Stimulated activated effector memory CD8-positive, alpha-beta T cell treated with anti-CD3 and anti-CD28 coated beads, Interleukin-12 subunit alpha, Interleukin-12 subunit beta, amount 100 ng/mL, for 72 hours (primary cell): ENCODE measurements around the gene DNAH2.
A peak's percentile ranks its signal among the peaks of the same experiment; 100 is the strongest.

Experiments
- ATAC-seq: fragments of 150-1000 bp; cut with Tn5 transposase; 2 replicates; pipeline ENCODE4 v1.10.0; 2021
- DNase-seq, 2 donors: peaks; one replicate each; pipeline ENCODE4 v3.0.0; 2021 to 2022; ENCODE audit warnings: low spot score in 2 of 2
- H3K27ac Mint-ChIP-seq: one replicate; pipeline ENCODE4 v1.8.0; 2022; ENCODE audit warnings: mild to moderate bottlenecking, mixed read lengths
- H3K36me3 Mint-ChIP-seq: one replicate; pipeline ENCODE4 v1.8.0; 2022; ENCODE audit warnings: mild to moderate bottlenecking, mixed read lengths
- H3K4me1 Mint-ChIP-seq: one replicate; pipeline ENCODE4 v1.8.0; 2022; ENCODE audit warnings: mixed read lengths
- H3K4me3 Mint-ChIP-seq: one replicate; pipeline ENCODE4 v1.8.0; 2022; ENCODE audit warnings: mild to moderate bottlenecking, mixed read lengths
- H3K9me3 Mint-ChIP-seq: one replicate; pipeline ENCODE4 v1.8.0; 2022; ENCODE audit warnings: mixed read lengths

DNAH2 gene

GRCh38 chr17:7832431-7832830, 114.9 kb downstream of the DNAH2 start:
- Mint-ChIP-seq H3K4me1 (peaks cover 40% of the 10 kb centered on the region), H3K4me3 (no peak overlapping the region), H3K36me3 (peaks cover 29% of the 10 kb centered on the region), H3K9me3 (no peaks in the 10 kb centered on the region), H3K27ac (no peak overlapping the region)
- DNase-seq (no peak), ATAC-seq (no peak)

- peaks cover 45% of the 10 kb centered on the region for H3K4me1 Mint-ChIP-seq
Observed at GRCh38 chr17:7833011-7833794, 115.7 kb downstream of the DNAH2 start.

GRCh38 chr17:7833795-7834541, 116.4 kb downstream of the DNAH2 start, which contains the start of gene KDM6B:
Gene KDM6B, plus strand, starts transcription at chr17:7834217. Its CDS starts 11,338 bp downstream, at chr17:7845555.
- peak within 1 kb of the TSS; percentile 99 for H3K4me3 Mint-ChIP-seq
- H3K27ac Mint-ChIP-seq = peak within 1 kb of the TSS; percentile 97
- H3K9me3 Mint-ChIP-seq = no peaks in the 10 kb centered on the region
- DNase-seq = peak; percentile 82 to 95
- H3K4me1 Mint-ChIP-seq = peaks cover 53% of the 10 kb centered on the region
- ATAC-seq = peak; percentile 80
- peaks cover 36% of the 10 kb centered on the region for H3K36me3 Mint-ChIP-seq

More at GRCh38 chr17:7833011-7833794, 115.7 kb downstream of the DNAH2 start:
- Mint-ChIP-seq H3K4me3 (peak overlapping the region; percentile 99), H3K9me3 (no peaks in the 10 kb centered on the region), H3K27ac (peak overlapping the region; percentile 97), H3K36me3 (peaks cover 29% of the 10 kb centered on the region)
- ATAC-seq (no peak), DNase-seq (no peak)

- peaks cover 42% of the 10 kb centered on the region for H3K36me3 Mint-ChIP-seq
- ATAC-seq (peak; percentile 31), DNase-seq (peak in 1 of 2 donors; percentile 88)
- H3K9me3 Mint-ChIP-seq = no peaks in the 10 kb centered on the region
- H3K27ac Mint-ChIP-seq = peak overlapping the region; percentile 97
- H3K4me1 Mint-ChIP-seq = peaks cover 58% of the 10 kb centered on the region
- peak overlapping the region; percentile 99 for H3K4me3 Mint-ChIP-seq
Observed at GRCh38 chr17:7834542-7834956, 117.0 kb downstream of the DNAH2 start.

- peak overlapping the region; percentile 97 for H3K27ac Mint-ChIP-seq
- DNase-seq (peak; percentile 55 to 88), ATAC-seq (peak; percentile 68)
- no peaks in the 10 kb centered on the region for H3K9me3 Mint-ChIP-seq
- H3K4me1 Mint-ChIP-seq = peaks cover 65% of the 10 kb centered on the region
- H3K36me3 Mint-ChIP-seq = peaks cover 44% of the 10 kb centered on the region
- H3K4me3 Mint-ChIP-seq = peak overlapping the region; percentile 99
Observed at GRCh38 chr17:7834957-7835813, 117.6 kb downstream of the DNAH2 start.

GRCh38 chr17:7835814-7836595, 118.5 kb downstream of the DNAH2 start:
- ATAC-seq = no peak

GRCh38 chr17:7836596-7837407, 119.3 kb downstream of the DNAH2 start:
- DNase-seq (peak in 1 of 2 donors; percentile 75), ATAC-seq (no peak)
- peak overlapping the region; percentile 97 for H3K27ac Mint-ChIP-seq
- H3K36me3 Mint-ChIP-seq = peaks cover 44% of the 10 kb centered on the region
- peaks cover 81% of the 10 kb centered on the region for H3K4me1 Mint-ChIP-seq
- no peaks in the 10 kb centered on the region for H3K9me3 Mint-ChIP-seq
- H3K4me3 Mint-ChIP-seq = peak overlapping the region; percentile 99

More at GRCh38 chr17:7835814-7836595, 118.5 kb downstream of the DNAH2 start:
- no peaks in the 10 kb centered on the region for H3K9me3 Mint-ChIP-seq
- H3K4me1 Mint-ChIP-seq = peaks cover 73% of the 10 kb centered on the region
- DNase-seq = peak in 1 of 2 donors; percentile 57
- peak overlapping the region; percentile 99 for H3K4me3 Mint-ChIP-seq
- H3K36me3 Mint-ChIP-seq = peaks cover 44% of the 10 kb centered on the region
- peak overlapping the region; percentile 97 for H3K27ac Mint-ChIP-seq

GRCh38 chr17:7837408-7838088, 120.0 kb downstream of the DNAH2 start:
- DNase-seq = no peak

GRCh38 chr17:7838090-7839075, 120.8 kb downstream of the DNAH2 start:
- DNase-seq (no peak), ATAC-seq (no peak)
- Mint-ChIP-seq H3K27ac (peak overlapping the region; percentile 97), H3K9me3 (no peaks in the 10 kb centered on the region), H3K4me3 (peak overlapping the region; percentile 99), H3K4me1 (peaks cover 85% of the 10 kb centered on the region), H3K36me3 (peaks cover 44% of the 10 kb centered on the region)

More at GRCh38 chr17:7837408-7838088, 120.0 kb downstream of the DNAH2 start:
- ATAC-seq = no peak
- H3K36me3 Mint-ChIP-seq = peaks cover 44% of the 10 kb centered on the region
- peak overlapping the region; percentile 97 for H3K27ac Mint-ChIP-seq
- H3K4me3 Mint-ChIP-seq = peak overlapping the region; percentile 99
- peaks cover 88% of the 10 kb centered on the region for H3K4me1 Mint-ChIP-seq
- no peaks in the 10 kb centered on the region for H3K9me3 Mint-ChIP-seq

GRCh38 chr17:7839190-7839875, 121.8 kb downstream of the DNAH2 start:
- Mint-ChIP-seq H3K4me3 (peak overlapping the region; percentile 99), H3K4me1 (peaks cover 79% of the 10 kb centered on the region), H3K27ac (peak overlapping the region; percentile 84), H3K9me3 (no peaks in the 10 kb centered on the region), H3K36me3 (peaks cover 38% of the 10 kb centered on the region)
- no peak for DNase-seq
- no peak for ATAC-seq

GRCh38 chr17:7839876-7840261, 122.3 kb downstream of the DNAH2 start:
- no peak for ATAC-seq
- DNase-seq = no peak
- peaks cover 33% of the 10 kb centered on the region for H3K36me3 Mint-ChIP-seq
- H3K4me3 Mint-ChIP-seq = peak overlapping the region; percentile 80
- peaks cover 74% of the 10 kb centered on the region for H3K4me1 Mint-ChIP-seq
- no peaks in the 10 kb centered on the region for H3K9me3 Mint-ChIP-seq
- peak overlapping the region; percentile 98 for H3K27ac Mint-ChIP-seq

- H3K36me3 Mint-ChIP-seq = peaks cover 27% of the 10 kb centered on the region
Observed at GRCh38 chr17:7840441-7840840, 122.9 kb downstream of the DNAH2 start.

More at GRCh38 chr17:7840441-7840840, 122.9 kb downstream of the DNAH2 start:
- ATAC-seq (no peak), DNase-seq (no peak)
- H3K4me3 Mint-ChIP-seq = peak overlapping the region; percentile 80
- peaks cover 77% of the 10 kb centered on the region for H3K4me1 Mint-ChIP-seq
- no peaks in the 10 kb centered on the region for H3K9me3 Mint-ChIP-seq
- peak overlapping the region; percentile 98 for H3K27ac Mint-ChIP-seq
